Heart left ventricle (tissue), 13 donors: ENCODE data around the gene SCGB1C1.

Source experiments
- POLR2A ChIP-seq, 2 donors: fragments of 450-650 bp; IDR thresholded peaks; one replicate each; pipeline ENCODE4 v1.6.1; 2017; ENCODE audit warnings: antibody characterized with exemption in 2 of 2, mild to moderate bottlenecking in 2 of 2, moderate library complexity in 2 of 2
- TF ChIP-seq, protein P1 (sequence below), 12 donors: fragments of 200-600 bp; sonication (generic) in 4 of 12; IDR thresholded peaks; one replicate each; pipeline versions ENCODE4 v1.5.0 to v1.8.0; 2018 to 2022; ENCODE audit warnings: antibody characterized with exemption in 12 of 12, mild to moderate bottlenecking in 5 of 12
- donor health status: ischemic (EF 13 %, LVEDD 7.1; RV severe dilation, severe dysfunction).
- donor health status: DM: no; HTN: yes; CAD: no.
- donor health status: DM: no; HTN: no; CAD: no.
- donor health status: ischemic (EF 25% LVEDD 6.9; RV normal size, moderate dysfunction).
- donor health status: ischemic (EF 25% LVEDD 5.7; RV mildly dilated, moderate dysfunction).
- donor health status: ischemic (EF 35%, LVEDD 5.7; RV mildly dilated, moderate dysfunction).
- donor health status: nonischemic (EF 11% LVEDD 7.7; RV severe dilation, severe dysfunction).
- donor health status: DM: yes; HTN: yes; CAD: no.
- donor health status: PGD.
- donor health status: ischemic (EF 29% LVEDD 5.4; RV normal size, mild dysfunction).
- donor health status: nonischemic (EF 23%, LVEDD 6.1; RV moderate dilation, normal function).

DNA sequence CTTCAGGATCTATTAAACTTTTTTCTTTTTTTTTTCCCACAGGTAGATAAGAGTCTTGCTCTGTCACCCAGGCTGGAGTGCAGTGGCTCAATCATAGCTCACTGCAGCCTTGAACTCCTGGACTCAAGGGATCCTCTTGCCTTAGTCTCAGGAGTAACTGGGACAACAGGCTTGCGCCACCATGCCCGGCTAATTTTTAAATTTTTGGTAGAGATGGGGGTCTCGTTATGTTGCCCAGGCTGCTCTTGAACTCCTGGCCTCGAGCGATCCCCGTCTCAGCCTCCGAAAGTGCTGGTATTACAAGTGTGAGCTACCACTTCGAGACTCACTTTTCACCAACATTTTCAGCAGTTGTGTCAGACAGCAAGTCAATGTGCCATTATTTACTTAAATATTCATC, 42.3 kb downstream of the SCGB1C1 start:
- TF ChIP-seq, protein P1, sequence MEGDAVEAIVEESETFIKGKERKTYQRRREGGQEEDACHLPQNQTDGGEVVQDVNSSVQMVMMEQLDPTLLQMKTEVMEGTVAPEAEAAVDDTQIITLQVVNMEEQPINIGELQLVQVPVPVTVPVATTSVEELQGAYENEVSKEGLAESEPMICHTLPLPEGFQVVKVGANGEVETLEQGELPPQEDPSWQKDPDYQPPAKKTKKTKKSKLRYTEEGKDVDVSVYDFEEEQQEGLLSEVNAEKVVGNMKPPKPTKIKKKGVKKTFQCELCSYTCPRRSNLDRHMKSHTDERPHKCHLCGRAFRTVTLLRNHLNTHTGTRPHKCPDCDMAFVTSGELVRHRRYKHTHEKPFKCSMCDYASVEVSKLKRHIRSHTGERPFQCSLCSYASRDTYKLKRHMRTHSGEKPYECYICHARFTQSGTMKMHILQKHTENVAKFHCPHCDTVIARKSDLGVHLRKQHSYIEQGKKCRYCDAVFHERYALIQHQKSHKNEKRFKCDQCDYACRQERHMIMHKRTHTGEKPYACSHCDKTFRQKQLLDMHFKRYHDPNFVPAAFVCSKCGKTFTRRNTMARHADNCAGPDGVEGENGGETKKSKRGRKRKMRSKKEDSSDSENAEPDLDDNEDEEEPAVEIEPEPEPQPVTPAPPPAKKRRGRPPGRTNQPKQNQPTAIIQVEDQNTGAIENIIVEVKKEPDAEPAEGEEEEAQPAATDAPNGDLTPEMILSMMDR (IDR thresholded peaks at IDR 0.05) = no peak
- TF ChIP-seq POLR2A (IDR thresholded peaks at IDR 0.05) = no peak
